ENCODE data around the gene LSM4.

- TF ChIP-seq, protein P1, sequence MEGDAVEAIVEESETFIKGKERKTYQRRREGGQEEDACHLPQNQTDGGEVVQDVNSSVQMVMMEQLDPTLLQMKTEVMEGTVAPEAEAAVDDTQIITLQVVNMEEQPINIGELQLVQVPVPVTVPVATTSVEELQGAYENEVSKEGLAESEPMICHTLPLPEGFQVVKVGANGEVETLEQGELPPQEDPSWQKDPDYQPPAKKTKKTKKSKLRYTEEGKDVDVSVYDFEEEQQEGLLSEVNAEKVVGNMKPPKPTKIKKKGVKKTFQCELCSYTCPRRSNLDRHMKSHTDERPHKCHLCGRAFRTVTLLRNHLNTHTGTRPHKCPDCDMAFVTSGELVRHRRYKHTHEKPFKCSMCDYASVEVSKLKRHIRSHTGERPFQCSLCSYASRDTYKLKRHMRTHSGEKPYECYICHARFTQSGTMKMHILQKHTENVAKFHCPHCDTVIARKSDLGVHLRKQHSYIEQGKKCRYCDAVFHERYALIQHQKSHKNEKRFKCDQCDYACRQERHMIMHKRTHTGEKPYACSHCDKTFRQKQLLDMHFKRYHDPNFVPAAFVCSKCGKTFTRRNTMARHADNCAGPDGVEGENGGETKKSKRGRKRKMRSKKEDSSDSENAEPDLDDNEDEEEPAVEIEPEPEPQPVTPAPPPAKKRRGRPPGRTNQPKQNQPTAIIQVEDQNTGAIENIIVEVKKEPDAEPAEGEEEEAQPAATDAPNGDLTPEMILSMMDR (IDR thresholded peaks at IDR 0.05): no peak
- TF ChIP-seq EP300 (IDR thresholded peaks at IDR 0.05): peak; percentile 72 to 78
- no peak for TF ChIP-seq POLR2A (IDR thresholded peaks at IDR 0.05)
These were observed 42.1 kb upstream of the LSM4 start for GRCh38 chr19:18364826-18365528.
